GM19240 (cell line): ENCODE results near the gene SLC44A3.

Source experiments
- DNase-seq: peaks from one replicate; pipeline ENCODE4 v3.0.0; 2011; ENCODE audit warnings: low spot score; ENCODE audit not compliant: insufficient read length

SLC44A3 gene

GRCh38 chr1:94819945-94820746 lies at the start of gene SLC44A3:
TSS of gene SLC44A3 (plus strand) at chr1:94820357. CDS start at chr1:94820452, 95 bp downstream.
- no peak for DNase-seq

DNA sequence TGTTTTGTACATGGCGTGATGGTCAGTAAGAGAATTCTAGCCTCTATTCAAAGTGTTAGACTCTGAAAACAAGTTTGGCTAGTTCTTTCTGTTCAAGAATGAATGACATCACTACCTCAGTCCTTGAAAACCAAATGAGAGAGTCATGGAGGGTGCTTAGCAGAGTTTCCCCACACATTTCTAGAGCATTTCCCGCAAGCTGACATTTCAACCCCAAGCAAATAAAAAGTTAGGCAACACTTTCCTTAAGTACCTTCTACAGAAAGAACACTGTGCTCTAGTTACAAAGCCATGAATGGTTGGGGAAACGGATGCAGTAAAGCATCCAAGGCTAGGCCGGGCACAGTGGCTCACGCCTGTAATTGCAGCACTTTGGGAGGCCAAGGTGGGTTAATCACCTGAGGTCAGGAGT lies 47.9 kb upstream of the SLC44A3 start:
- DNase-seq = no peak

- DNase-seq = no peak
Measured at GRCh38 chr1:94772845-94773244, 47.3 kb upstream of the SLC44A3 start.

GRCh38 chr1:94773296-94773809 lies 46.8 kb upstream of the SLC44A3 start:
- DNase-seq = no peak

DNA sequence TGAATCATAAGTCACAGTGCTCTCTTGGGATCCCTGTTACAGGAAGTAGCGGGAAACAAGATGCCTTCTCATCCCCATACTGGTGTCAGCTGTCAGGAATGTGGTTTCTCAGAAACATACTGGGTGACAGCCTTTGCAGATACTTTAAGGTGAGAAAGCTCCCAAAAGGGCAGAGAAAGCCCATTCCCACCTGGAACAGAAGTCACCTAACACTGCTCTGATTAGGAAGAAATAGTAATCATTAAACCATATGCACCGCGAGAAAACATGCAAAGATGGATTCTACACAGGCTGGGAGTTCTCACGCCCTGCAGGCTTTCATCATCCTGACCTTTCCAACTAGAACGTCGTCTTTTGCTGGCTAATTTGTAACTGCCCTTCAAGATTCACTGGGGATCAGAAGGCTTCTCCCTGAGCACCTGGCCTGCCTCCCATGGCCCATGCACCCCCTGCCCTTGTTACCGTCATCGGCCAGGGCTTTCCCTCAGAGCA lies 46.2 kb upstream of the SLC44A3 start:
- no peak for DNase-seq

- no peak for DNase-seq
Measured at GRCh38 chr1:94776474-94776873, 43.7 kb upstream of the SLC44A3 start.

GRCh38 chr1:94777281-94777680 lies 42.9 kb upstream of the SLC44A3 start:
- DNase-seq = no peak

DNA sequence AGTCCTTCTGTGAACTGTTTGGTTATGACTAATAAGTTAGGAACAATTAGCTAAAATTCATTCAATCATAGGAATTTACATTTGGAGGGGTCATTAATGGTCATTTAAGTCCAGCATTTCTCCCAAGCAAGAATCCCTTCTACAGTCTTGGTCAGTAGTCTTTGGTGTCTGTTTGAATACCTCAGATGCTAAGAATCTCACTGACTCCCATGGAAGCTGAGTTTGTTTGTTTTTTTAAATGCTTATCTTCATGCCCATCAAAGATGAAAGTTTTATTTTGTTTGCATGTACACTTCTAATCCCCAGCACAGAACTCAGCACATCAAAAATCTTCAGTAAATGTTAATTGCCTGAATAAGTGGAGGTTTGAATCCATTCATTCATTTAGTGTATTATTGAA lies 41.3 kb upstream of the SLC44A3 start:
- no peak for DNase-seq

- no peak for DNase-seq
Measured at GRCh38 chr1:94783342-94784189, 36.6 kb upstream of the SLC44A3 start.

DNA sequence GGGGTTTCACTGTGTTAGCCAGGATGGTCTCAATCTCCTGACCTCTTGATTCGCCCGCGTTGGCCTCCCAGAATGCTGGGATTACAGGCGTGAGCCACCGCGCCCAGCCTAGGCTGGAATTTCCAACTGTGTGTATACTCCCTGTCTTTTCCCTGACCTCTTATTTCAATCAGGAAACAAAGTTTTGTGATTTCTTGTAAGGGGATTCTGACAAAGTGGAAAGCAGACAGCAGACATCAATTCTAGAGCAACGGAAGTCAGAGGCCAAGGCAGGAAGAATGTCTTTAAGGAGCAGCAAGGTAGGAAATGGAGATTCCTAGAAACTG lies 36.0 kb upstream of the SLC44A3 start:
- DNase-seq = no peak

DNA sequence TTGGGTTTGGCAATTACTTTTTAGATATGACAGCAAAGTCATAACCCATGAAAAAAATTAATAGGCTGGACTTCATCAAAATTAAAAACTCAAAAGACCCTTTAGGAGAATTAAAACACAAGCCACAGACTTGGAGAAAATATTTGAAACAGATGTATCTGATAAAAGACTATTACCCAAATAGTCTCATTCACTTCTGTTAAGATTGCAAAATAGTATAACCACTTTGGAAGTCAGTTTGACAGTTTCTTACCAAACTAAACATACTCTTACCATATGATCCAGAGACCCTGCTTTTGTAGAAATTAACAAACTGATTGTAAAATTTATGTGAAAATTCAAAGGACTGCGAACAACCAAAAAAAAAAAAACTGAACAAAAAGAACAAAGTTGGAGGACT lies 32.5 kb upstream of the SLC44A3 start:
- DNase-seq = no peak

DNA sequence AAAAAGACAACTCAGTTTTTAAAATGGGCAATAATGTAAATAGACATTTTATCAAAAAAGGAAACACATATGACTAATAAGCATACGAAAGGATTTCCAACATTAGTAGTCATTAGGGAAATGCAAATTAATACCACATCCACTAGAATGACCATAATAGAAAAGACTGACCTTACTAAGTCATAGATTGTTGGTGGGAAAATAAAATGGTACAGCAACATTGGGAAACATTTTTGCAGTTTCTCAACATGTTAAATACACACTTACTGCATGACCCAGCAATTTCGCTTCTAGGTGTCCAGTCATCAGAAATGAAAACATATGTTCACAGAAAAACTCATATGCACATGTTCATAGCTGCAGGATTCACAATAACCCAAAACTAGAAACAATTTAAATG lies 29.9 kb upstream of the SLC44A3 start:
- DNase-seq = no peak

DNA sequence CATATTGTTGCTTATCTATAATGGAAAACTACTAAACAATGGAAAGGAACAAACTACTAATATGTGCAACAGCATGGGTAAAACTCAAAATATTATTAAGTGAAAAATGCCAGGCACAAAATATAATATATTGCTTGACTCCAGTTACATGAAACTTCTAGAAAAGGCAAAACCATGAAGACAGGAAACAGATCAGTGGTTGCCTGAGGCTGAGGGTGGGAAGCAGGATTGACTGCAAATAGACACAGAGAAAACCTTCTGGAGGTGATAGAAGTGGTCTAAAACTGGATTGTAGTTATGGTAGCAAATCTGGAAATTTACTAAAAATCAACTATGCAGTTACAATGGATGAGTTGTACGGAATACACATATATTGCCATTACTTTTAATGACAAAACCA lies 29.5 kb upstream of the SLC44A3 start:
- no peak for DNase-seq

DNA sequence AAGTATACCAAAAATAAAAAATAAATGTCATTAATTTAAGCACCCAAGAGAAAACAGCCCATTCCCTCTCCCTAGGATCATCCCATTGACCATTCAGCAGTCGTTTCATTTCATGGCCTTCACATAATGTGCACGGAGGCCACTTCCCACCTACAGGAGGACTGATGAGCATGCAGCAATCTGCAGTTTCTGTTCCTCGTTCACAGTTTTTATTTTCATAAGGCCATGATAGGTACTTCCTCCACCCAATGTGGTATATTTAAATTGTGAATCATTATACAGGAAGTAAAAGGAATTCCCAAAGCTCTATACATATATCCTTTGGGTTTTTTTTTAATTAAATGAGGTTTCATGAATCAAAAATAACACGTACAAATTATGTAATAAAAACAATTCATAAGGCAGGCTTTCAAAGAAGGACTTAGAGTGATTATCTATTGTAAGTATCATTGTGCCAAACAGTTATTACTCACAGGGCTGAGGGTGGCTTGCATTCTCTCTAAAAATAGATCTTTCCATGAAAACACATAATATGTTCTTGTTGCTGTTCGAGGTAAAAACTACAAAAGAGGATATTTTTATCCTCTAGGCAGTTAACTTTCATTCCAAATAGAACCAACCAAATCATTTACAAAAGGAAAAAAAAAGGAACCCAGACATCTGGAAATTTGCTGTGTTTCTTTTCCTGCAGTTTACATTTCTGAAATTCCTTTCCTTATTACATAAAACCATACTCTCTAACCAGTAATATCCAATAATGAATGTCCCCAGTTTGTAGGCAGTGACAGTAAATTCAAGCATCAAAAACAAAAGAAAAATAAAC lies 27.5 kb upstream of the SLC44A3 start:
- DNase-seq = peak; percentile 35

- DNase-seq = no peak
Measured at GRCh38 chr1:94793296-94793656, 26.9 kb upstream of the SLC44A3 start.

- DNase-seq = no peak
Measured at GRCh38 chr1:94795434-94795833, 24.7 kb upstream of the SLC44A3 start.

DNA sequence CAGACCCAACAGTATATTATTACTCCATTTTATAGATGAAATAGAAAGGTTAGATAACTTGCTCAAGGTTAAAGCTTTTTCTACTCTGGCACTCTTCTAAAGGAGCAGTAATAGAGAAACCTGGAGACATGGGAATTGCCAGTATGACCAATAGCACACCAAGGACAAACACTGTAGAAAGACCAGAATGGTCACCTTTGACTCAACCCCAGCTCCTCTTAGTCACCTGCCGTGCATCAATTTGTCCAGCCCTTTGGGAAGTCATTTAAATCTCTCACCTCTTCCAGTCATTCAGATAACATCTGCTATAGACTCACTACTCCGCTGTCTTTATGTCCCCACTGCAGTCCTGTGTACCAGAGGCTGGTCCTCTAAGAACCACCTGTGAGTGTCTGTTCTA lies 23.9 kb upstream of the SLC44A3 start:
- no peak for DNase-seq

- DNase-seq = no peak
Measured at GRCh38 chr1:94797291-94797690, 22.9 kb upstream of the SLC44A3 start.

DNA sequence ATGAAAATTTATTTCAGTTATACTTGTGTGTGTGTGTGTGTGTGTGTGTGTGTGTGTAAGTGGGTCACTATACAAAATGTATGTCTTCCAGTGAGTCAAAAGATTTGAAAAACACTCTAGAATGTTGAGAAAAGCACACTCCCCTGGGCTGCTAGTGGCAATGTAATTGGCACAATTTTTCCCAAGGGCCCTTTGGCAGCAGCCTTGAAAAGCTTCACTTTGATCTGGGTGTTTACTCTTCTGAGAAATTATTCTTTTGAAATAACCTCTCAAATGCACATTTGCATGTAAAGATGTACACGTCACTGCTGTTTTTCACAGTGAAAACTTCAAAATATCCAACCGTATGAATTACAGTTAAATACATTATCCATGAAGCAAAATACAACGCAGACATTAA lies 22.1 kb upstream of the SLC44A3 start:
- no peak for DNase-seq

- no peak for DNase-seq
Measured at GRCh38 chr1:94798462-94798861, 21.7 kb upstream of the SLC44A3 start.

DNA sequence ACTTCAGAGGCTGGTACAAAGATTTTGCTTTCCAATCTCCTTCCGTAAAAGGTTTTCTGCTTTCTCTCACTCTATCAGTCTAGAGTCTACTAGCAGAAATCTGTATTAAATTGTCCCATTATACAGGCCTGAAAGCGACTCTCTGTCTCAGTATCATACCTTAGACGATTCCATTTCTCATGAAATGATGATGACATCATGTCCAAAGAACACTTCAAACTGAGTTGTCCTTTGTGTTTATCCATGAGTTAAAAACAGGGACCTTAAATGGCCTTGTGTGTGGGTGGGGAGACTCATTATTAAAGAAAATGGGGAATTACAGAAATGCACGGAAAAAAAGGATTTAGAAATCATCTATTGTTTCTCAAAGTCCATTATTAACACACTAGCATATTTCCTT lies 21.0 kb upstream of the SLC44A3 start:
- DNase-seq = no peak
